ENCODE data around the gene ANKS1B.

GRCh38 chr12:99201906-99202645 is 782.7 kb downstream of the ANKS1B start:
- TF ChIP-seq TSHZ1 (tag by site-specific recombination; IDR thresholded peaks at IDR 0.05; ENCODE audit: borderline replicate concordance), result no peak
- no peak for TF ChIP-seq CTCF (tag by site-specific recombination; IDR thresholded peaks at IDR 0.05)
- TF ChIP-seq ZSCAN23 (tag by site-specific recombination; IDR thresholded peaks at IDR 0.05), result no peak
- TF ChIP-seq KLF10 (tag by site-specific recombination; IDR thresholded peaks at IDR 0.05), result no peak
- no peak for TF ChIP-seq ZBTB20 (tag by site-specific recombination; IDR thresholded peaks at IDR 0.05)
- no peak for TF ChIP-seq ZBTB1 (tag by site-specific recombination; IDR thresholded peaks at IDR 0.05)

Data from HEK293 (cell line).